ENCODE data around the gene POLA1.
A peak's percentile ranks its signal among the peaks of the same experiment; 100 is the strongest.

Gene POLA1

DNA sequence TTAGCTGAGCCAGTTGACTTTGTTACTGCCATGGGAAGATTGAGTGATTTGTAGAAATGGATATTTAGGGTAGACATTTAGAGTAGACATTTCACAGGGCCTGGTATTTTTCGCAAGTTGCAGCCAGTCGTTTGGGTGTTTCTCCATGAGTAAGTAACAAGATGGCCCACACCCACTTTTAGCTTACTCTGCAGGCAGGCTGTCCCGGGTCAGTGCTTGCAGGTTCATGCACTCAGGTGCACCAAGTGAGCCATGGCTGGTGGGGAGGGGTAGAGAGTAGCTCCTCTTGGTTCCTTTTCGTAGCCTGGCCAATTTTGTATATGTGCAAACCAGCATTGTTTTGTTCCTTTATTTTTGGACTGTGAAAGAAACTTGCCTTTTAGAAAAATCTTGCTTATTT lies 145.6 kb downstream of the POLA1 start:
- Histone ChIP-seq H2AFZ (no peak overlapping the region), H3K9ac (no peak overlapping the region), H3K36me3 (ENCODE audit: control insufficient read depth, insufficient read depth, low read length) (no peaks in the 10 kb centered on the region), H3K27ac (peak overlapping the region; percentile 16), H3K27me3 (ENCODE audit: control insufficient read depth, insufficient read depth, low read length) (no peaks in the 10 kb centered on the region), H3K4me1 (no peaks in the 10 kb centered on the region), H3K4me2 (ENCODE audit: low read length) (no peak overlapping the region), H3K79me2 (no peaks in the 10 kb centered on the region), H3K9me3 (ENCODE audit: control insufficient read depth, low read length) (no peaks in the 10 kb centered on the region), H3K4me3 (ENCODE audit: low read depth, low read length) (no peak overlapping the region)
- TF ChIP-seq, protein P1, sequence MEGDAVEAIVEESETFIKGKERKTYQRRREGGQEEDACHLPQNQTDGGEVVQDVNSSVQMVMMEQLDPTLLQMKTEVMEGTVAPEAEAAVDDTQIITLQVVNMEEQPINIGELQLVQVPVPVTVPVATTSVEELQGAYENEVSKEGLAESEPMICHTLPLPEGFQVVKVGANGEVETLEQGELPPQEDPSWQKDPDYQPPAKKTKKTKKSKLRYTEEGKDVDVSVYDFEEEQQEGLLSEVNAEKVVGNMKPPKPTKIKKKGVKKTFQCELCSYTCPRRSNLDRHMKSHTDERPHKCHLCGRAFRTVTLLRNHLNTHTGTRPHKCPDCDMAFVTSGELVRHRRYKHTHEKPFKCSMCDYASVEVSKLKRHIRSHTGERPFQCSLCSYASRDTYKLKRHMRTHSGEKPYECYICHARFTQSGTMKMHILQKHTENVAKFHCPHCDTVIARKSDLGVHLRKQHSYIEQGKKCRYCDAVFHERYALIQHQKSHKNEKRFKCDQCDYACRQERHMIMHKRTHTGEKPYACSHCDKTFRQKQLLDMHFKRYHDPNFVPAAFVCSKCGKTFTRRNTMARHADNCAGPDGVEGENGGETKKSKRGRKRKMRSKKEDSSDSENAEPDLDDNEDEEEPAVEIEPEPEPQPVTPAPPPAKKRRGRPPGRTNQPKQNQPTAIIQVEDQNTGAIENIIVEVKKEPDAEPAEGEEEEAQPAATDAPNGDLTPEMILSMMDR (IDR thresholded peaks at IDR 0.05), result no peak

DNA sequence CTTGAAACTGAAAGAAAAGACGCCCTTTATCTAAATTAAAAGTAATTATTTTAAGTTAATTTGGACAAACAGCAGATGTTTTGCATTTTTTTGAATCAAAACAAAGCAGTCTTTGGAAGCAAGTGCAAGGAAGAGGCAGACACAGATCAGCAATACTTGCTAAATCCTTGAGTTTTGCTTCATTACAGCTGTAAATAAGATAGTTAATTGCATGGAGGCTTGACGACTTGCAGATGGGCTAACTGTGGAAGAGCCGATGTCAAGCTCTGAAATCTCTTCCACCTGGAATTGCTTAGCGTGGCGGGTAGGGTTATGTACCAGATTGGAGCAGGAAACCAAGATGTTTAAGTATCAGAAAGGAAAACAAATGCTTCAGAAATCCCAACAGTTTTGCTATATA lies 148.8 kb downstream of the POLA1 start:
- Histone ChIP-seq H3K9ac (no peak overlapping the region), H2AFZ (no peak overlapping the region), H3K36me3 (ENCODE audit: control insufficient read depth, insufficient read depth, low read length) (no peaks in the 10 kb centered on the region), H3K79me2 (no peaks in the 10 kb centered on the region), H3K27ac (no peak overlapping the region), H3K4me2 (ENCODE audit: low read length) (no peak overlapping the region), H3K27me3 (ENCODE audit: control insufficient read depth, insufficient read depth, low read length) (no peaks in the 10 kb centered on the region), H3K9me3 (ENCODE audit: control insufficient read depth, low read length) (no peaks in the 10 kb centered on the region), H3K4me3 (ENCODE audit: low read depth, low read length) (no peak overlapping the region), H3K4me1 (no peaks in the 10 kb centered on the region)
- TF ChIP-seq, protein P1 (IDR thresholded peaks at IDR 0.05), result no peak

DNA sequence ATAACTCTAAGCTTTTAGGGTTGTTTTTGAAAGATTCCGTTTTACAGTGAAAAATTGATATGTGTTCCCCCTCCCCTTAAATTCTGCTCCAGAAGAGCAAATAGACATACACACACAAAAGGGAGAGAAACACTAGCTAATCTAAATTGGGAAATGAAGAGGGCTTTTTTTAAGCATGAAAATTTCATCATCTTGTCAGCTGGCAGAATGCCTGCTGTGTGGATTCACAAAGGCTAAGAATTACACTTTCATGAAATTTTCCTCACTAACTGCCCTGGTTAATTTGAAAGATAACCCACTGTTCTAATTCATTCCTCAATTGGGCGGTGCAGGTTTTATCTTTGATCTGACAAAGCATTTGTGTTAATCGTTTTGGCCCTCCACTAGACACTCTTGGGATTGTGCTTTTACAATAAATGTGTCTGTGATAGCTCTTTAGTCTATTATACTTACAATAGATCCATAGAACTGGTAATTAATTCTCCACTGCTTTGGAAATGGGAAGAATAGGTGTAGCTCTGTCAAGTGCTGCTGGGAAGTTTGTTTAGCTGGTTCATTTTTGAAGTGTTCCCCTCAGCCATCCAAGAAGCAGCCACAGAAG lies 152.9 kb downstream of the POLA1 start:
- Histone ChIP-seq H3K27ac (no peak overlapping the region), H2AFZ (no peak overlapping the region), H3K9me3 (ENCODE audit: control insufficient read depth, low read length) (no peaks in the 10 kb centered on the region), H3K4me2 (ENCODE audit: low read length) (no peak overlapping the region), H3K4me3 (ENCODE audit: low read depth, low read length) (no peak overlapping the region), H3K79me2 (no peaks in the 10 kb centered on the region), H3K9ac (no peak overlapping the region), H3K36me3 (ENCODE audit: control insufficient read depth, insufficient read depth, low read length) (no peaks in the 10 kb centered on the region), H3K4me1 (no peaks in the 10 kb centered on the region), H3K27me3 (ENCODE audit: control insufficient read depth, insufficient read depth, low read length) (no peaks in the 10 kb centered on the region)
- TF ChIP-seq, protein P1 (IDR thresholded peaks at IDR 0.05), result no peak

DNA sequence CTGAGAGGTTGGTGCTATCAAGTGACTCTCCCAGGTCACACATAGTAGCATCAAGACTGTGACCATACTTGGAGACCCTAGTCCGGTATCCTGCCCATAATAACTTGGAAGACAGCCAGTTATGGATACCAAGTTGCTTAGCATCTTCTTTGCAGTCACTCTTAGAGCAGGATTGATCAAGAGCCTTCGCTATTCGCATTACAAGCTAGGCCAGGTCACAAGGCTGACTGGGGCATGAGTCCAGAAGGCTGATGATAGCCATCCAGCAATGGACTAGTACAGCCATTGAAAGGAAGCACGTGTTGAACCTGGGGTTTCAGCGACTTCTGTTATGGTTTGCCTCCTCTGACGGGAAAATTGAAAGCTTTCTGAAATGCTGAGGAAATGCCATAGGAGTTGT lies 157.6 kb downstream of the POLA1 start:
- Histone ChIP-seq H3K36me3 (ENCODE audit: control insufficient read depth, insufficient read depth, low read length) (no peaks in the 10 kb centered on the region), H3K4me1 (no peaks in the 10 kb centered on the region), H3K79me2 (no peaks in the 10 kb centered on the region), H3K4me2 (ENCODE audit: low read length) (no peak overlapping the region), H2AFZ (no peak overlapping the region), H3K27ac (no peak overlapping the region), H3K9me3 (ENCODE audit: control insufficient read depth, low read length) (no peaks in the 10 kb centered on the region), H3K27me3 (ENCODE audit: control insufficient read depth, insufficient read depth, low read length) (no peaks in the 10 kb centered on the region), H3K4me3 (ENCODE audit: low read depth, low read length) (no peak overlapping the region), H3K9ac (no peak overlapping the region)
- TF ChIP-seq, protein P1 (IDR thresholded peaks at IDR 0.05), result no peak

DNA sequence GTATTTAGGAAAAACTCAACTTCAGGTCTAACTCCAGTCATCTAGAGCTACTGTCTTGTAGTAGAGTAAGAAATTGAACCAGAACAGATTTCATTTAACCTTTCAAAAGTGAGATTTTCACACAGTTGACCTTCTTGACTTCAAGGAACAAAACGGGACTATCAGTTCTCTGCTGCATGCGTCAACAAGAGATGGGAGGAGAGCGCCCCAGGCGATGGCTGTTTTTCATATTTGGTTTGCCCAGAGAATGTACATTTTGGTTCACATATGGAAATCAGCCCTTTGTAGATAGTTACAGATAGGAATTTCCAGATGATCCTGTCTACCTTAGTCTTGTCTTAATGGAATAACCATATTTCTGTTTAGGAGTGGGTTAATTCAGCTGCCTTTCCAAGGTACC lies 158.1 kb downstream of the POLA1 start:
- Histone ChIP-seq H3K9me3 (ENCODE audit: control insufficient read depth, low read length) (no peaks in the 10 kb centered on the region), H3K4me2 (ENCODE audit: low read length) (no peak overlapping the region), H3K4me1 (no peaks in the 10 kb centered on the region), H3K9ac (no peak overlapping the region), H3K27me3 (ENCODE audit: control insufficient read depth, insufficient read depth, low read length) (no peaks in the 10 kb centered on the region), H2AFZ (no peak overlapping the region), H3K79me2 (no peaks in the 10 kb centered on the region), H3K27ac (no peak overlapping the region), H3K36me3 (ENCODE audit: control insufficient read depth, insufficient read depth, low read length) (no peaks in the 10 kb centered on the region), H3K4me3 (ENCODE audit: low read depth, low read length) (no peak overlapping the region)
- TF ChIP-seq, protein P1 (IDR thresholded peaks at IDR 0.05), result no peak

Measured in parathyroid adenoma (tissue), 2 donors.